BE2C (cell line): Measurements from ENCODE around the gene CCDC63.

Source experiments
- DNase-seq: peaks from one replicate; pipeline ENCODE4 v3.0.0-alpha.2; 2020
- H3K27me3 ChIP-seq: fragments of 250-450 bp; sonication (Bioruptor Pico); 2 replicates; pipeline ENCODE4 v1.5.1; 2020; ENCODE audit warnings: mild to moderate bottlenecking
- H3K36me3 ChIP-seq: fragments of 250-450 bp; sonication (Bioruptor Pico); 2 replicates; pipeline ENCODE4 v1.5.1; 2020; ENCODE audit warnings: mild to moderate bottlenecking
- H3K4me1 ChIP-seq: fragments of 250-450 bp; sonication (Bioruptor Pico); 2 replicates; pipeline ENCODE4 v1.5.1; 2020
- H3K4me3 ChIP-seq: 2 replicates; pipeline ENCODE4 v1.5.1; 2011; ENCODE audit warnings: low read depth, low read length
- H3K9me3 ChIP-seq: fragments of 250-450 bp; sonication (Bioruptor Pico); 2 replicates; pipeline ENCODE4 v1.5.1; 2020
- CTCF ChIP-seq: IDR thresholded peaks from 2 replicates; pipeline ENCODE4 v1.5.1; 2012; ENCODE audit warnings: mild to moderate bottlenecking, low read depth, low read length

The CCDC63 gene

GRCh38 chr12:110874781-110875180, 28.0 kb downstream of the CCDC63 start:
- no peaks in the 10 kb centered on the region for H3K27me3 ChIP-seq
- TF ChIP-seq CTCF = no peak
- no peak overlapping the region for H3K4me3 ChIP-seq
- no peak for DNase-seq
- H3K9me3 ChIP-seq = no peaks in the 10 kb centered on the region; the same call in 1 of the 2 replicates
- H3K36me3 ChIP-seq = no peaks in the 10 kb centered on the region
- H3K4me1 ChIP-seq = no peaks in the 10 kb centered on the region

- Histone ChIP-seq H3K4me3 (no peak overlapping the region), H3K9me3 (no peaks in the 10 kb centered on the region), H3K27me3 (no peaks in the 10 kb centered on the region), H3K36me3 (no peaks in the 10 kb centered on the region), H3K4me1 (no peaks in the 10 kb centered on the region)
- no peak for TF ChIP-seq CTCF
- no peak for DNase-seq
Observed at GRCh38 chr12:110880651-110881050, 33.9 kb downstream of the CCDC63 start.

GRCh38 chr12:110883251-110883650, 36.5 kb downstream of the CCDC63 start:
- H3K9me3 ChIP-seq = no peaks in the 10 kb centered on the region
- no peaks in the 10 kb centered on the region for H3K4me1 ChIP-seq
- no peak for TF ChIP-seq CTCF
- H3K27me3 ChIP-seq = peaks cover 2% of the 10 kb centered on the region; the same call in 1 of the 2 replicates
- H3K4me3 ChIP-seq = no peak overlapping the region
- DNase-seq = no peak
- H3K36me3 ChIP-seq = no peaks in the 10 kb centered on the region

- H3K36me3 ChIP-seq = no peaks in the 10 kb centered on the region
- DNase-seq = no peak
- no peaks in the 10 kb centered on the region for H3K4me1 ChIP-seq
- H3K27me3 ChIP-seq = peaks cover 3% of the 10 kb centered on the region; the same call in 1 of the 2 replicates
- no peak overlapping the region for H3K4me3 ChIP-seq
- no peak for TF ChIP-seq CTCF
- H3K9me3 ChIP-seq = no peaks in the 10 kb centered on the region
Observed at GRCh38 chr12:110885152-110885840, 38.5 kb downstream of the CCDC63 start.

GRCh38 chr12:110888256-110888991, 41.6 kb downstream of the CCDC63 start:
- peaks cover 3% of the 10 kb centered on the region; the same call in 1 of the 2 replicates for H3K27me3 ChIP-seq
- no peak overlapping the region for H3K4me3 ChIP-seq
- no peaks in the 10 kb centered on the region; the same call in 1 of the 2 replicates for H3K4me1 ChIP-seq
- DNase-seq = no peak
- TF ChIP-seq CTCF = no peak
- H3K9me3 ChIP-seq = no peaks in the 10 kb centered on the region
- no peaks in the 10 kb centered on the region for H3K36me3 ChIP-seq

GRCh38 chr12:110889361-110889760, 42.6 kb downstream of the CCDC63 start:
- Histone ChIP-seq H3K36me3 (no peaks in the 10 kb centered on the region), H3K9me3 (no peaks in the 10 kb centered on the region), H3K4me3 (no peak overlapping the region), H3K4me1 (no peaks in the 10 kb centered on the region; the same call in 1 of the 2 replicates), H3K27me3 (peaks cover 3% of the 10 kb centered on the region; the same call in 1 of the 2 replicates)
- no peak for TF ChIP-seq CTCF
- DNase-seq = no peak
